K562 (cell line): ENCODE results near the gene ZNF512B. TPM values are rescaled to one million over a fixed set of nuclear protein-coding genes. Genes with fewer than 3 reads are reported as not detected.

Experiments
- ATAC-seq: fragments of 200-7000 bp; cut with Tn5 transposase; 3 replicates; pipeline ENCODE4 v1.9.1; 2020; ENCODE audit warnings: moderate library complexity
- BruUV-seq: library from RNA; stranded (reverse); fragments of 400-500 nt; replicated peaks from 2 replicates; lab custom pipeline; 2021; lab: Mats Ljungman, UMichigan
- CTCF ChIA-PET: fragments of 300-600 bp; formaldehyde crosslinking; extraction: SDS; loops from one replicate; lab custom pipeline; 2021; ENCODE audit warnings: low intra/inter-chr PET ratio; lab: Yijun Ruan, JAX
- POLR2A ChIA-PET: fragments of 300-600, 350-650 bp; sonication (Branson Sonifier 250); formaldehyde crosslinking; extraction: SDS; loops from one replicate; lab custom pipeline; 2021; ENCODE audit warnings: antibody characterized with exemption, inconsistent platforms; lab: Yijun Ruan, JAX
- DNase-seq, 4 experiments: peaks; one replicate each; pipeline versions ENCODE4 v3.0.0 to v3.0.0-alpha.2; 2011 to 2018; ENCODE audit warnings: low spot score in 3 of 4, mixed read lengths in 3 of 4; ENCODE audit errors: extremely low read depth in 1 of 4
- FAIRE-seq: peaks from 2 replicates; lab custom pipeline; 2011; peaks lifted over from hg19 to GRCh38; lab: Jason Lieb, UNC
- H2AFZ ChIP-seq: 2 replicates; pipeline ENCODE4 v1.6.0; 2011; ENCODE audit warnings: low read depth, low read length, control low read depth, inconsistent platforms
- H3K27ac ChIP-seq: fragments of 200-600 bp; 3 replicates; pipeline ENCODE4 v1.8.0; 2011; ENCODE audit warnings: low read depth, mild to moderate bottlenecking, control low read depth, inconsistent platforms, low read length, moderate library complexity, mixed read lengths; ENCODE audit errors: extremely low read depth
- H3K27me3 ChIP-seq, 2 experiments: fragments of 300-600 bp in 1 of 2; 2 replicates in 1 of 2; 3 replicates in 1 of 2; pipeline versions ENCODE4 v1.6.0 to v1.8.0; 2011; ENCODE audit warnings: inconsistent platforms in 2 of 2, low read length in 2 of 2, mild to moderate bottlenecking in 1 of 2, mixed read lengths in 1 of 2, moderate library complexity in 1 of 2; ENCODE audit not compliant: control insufficient read depth in 2 of 2, insufficient read depth in 2 of 2
- H3K36me3 ChIP-seq: fragments of 300-600 bp; 3 replicates; pipeline ENCODE4 v1.8.0; 2011; ENCODE audit warnings: mild to moderate bottlenecking, low read length, inconsistent platforms; ENCODE audit not compliant: control insufficient read depth, insufficient read depth
- H3K4me1 ChIP-seq, 2 experiments: fragments of 200-600 bp in 1 of 2; replicated peaks in 1 of 2; 2 replicates in 1 of 2; 3 replicates in 1 of 2; pipeline versions ENCODE4 v1.5.1 to v1.8.0; 2011; ENCODE audit warnings: inconsistent platforms in 2 of 2, low read length in 2 of 2, mild to moderate bottlenecking in 1 of 2, mixed read lengths in 1 of 2, moderate library complexity in 1 of 2; ENCODE audit not compliant: control insufficient read depth in 2 of 2, insufficient read depth in 2 of 2
- H3K4me2 ChIP-seq: 2 replicates; pipeline ENCODE4 v1.6.1; 2011; ENCODE audit warnings: low read length, control low read depth, inconsistent platforms, mixed read lengths; ENCODE audit not compliant: insufficient read depth
- H3K4me3 ChIP-seq: fragments of 200-600 bp; sonication (generic), shearing (Covaris generic); 2 replicates; pipeline ENCODE4 v1.5.1; 2016; ENCODE audit warnings: control low read depth, inconsistent platforms
- H3K79me2 ChIP-seq: fragments of 200-600 bp; 3 replicates; pipeline ENCODE4 v1.8.0; 2011; ENCODE audit warnings: low read length, inconsistent platforms; ENCODE audit not compliant: control insufficient read depth, insufficient read depth
- H3K9ac ChIP-seq, 2 experiments: 2 replicates each; pipeline versions ENCODE4 v1.6.0 to v1.6.1; 2011; ENCODE audit warnings: low read depth in 2 of 2, low read length in 2 of 2, control low read depth in 1 of 2, inconsistent platforms in 1 of 2, mild to moderate bottlenecking in 1 of 2, mixed read lengths in 1 of 2; ENCODE audit not compliant: insufficient read depth in 1 of 2
- H3K9me1 ChIP-seq: one replicate; pipeline ENCODE4 v1.6.0; 2011; ENCODE audit warnings: inconsistent platforms, mild to moderate bottlenecking, low read length, moderate library complexity; ENCODE audit not compliant: control insufficient read depth, insufficient read depth
- H3K9me3 ChIP-seq: replicated peaks from 2 replicates; pipeline ENCODE4 v1.5.1; 2011; ENCODE audit warnings: low read depth, low read length, inconsistent platforms; ENCODE audit not compliant: control insufficient read depth, insufficient read depth
- H4K20me1 ChIP-seq: replicated peaks from 2 replicates; pipeline ENCODE4 v1.6.1; 2011; ENCODE audit warnings: low read length, inconsistent platforms, mixed read lengths; ENCODE audit not compliant: control insufficient read depth, insufficient read depth
- AFF1 ChIP-seq, 2 experiments: fragments of 450-650 bp; IDR thresholded peaks; 2 replicates each; pipeline ENCODE4 v1.6.1; 2018; ENCODE audit warnings: mild to moderate bottlenecking in 2 of 2, low read depth in 1 of 2; ENCODE audit not compliant: partially characterized antibody in 2 of 2
- ETS2 ChIP-seq: IDR thresholded peaks from 2 replicates; pipeline ENCODE4 v1.6.1; 2016; ENCODE audit warnings: borderline replicate concordance, missing genetic modification characterization, mild to moderate bottlenecking, moderate library complexity, missing compliant biosample characterization; ENCODE audit not compliant: poor library complexity, severe bottlenecking
- HMGN3 ChIP-seq: IDR thresholded peaks from 2 replicates; pipeline ENCODE4 v1.6.1; 2011; ENCODE audit warnings: borderline replicate concordance, low read depth, mild to moderate bottlenecking, mixed read lengths, low read length; ENCODE audit not compliant: insufficient read length; ENCODE audit errors: extremely low read depth
- MYBL2 ChIP-seq, 2 experiments: fragments of 450-650 bp in 1 of 2; sonication (generic) in 1 of 2; formaldehyde crosslinking in 1 of 2; IDR thresholded peaks; 2 replicates each; pipeline versions ENCODE4 v1.6.1 to v1.8.1; 2017 to 2022; ENCODE audit warnings: borderline replicate concordance in 1 of 2, inconsistent platforms in 1 of 2, low read depth in 1 of 2, mild to moderate bottlenecking in 1 of 2, missing genetic modification reagents in 1 of 2, moderate library complexity in 1 of 2
- POLR2G ChIP-seq: fragments of 200-400 bp; formaldehyde crosslinking; IDR thresholded peaks from 2 replicates; pipeline ENCODE4 v1.6.1; 2017; ENCODE audit warnings: low read depth, mild to moderate bottlenecking, antibody characterized with exemption, low read length, moderate library complexity
- RBFOX2 ChIP-seq: fragments of 200-400 bp; formaldehyde crosslinking; IDR thresholded peaks from 2 replicates; pipeline ENCODE4 v1.6.1; 2017; ENCODE audit warnings: low read depth, mild to moderate bottlenecking, low read length, moderate library complexity
- SAFB2 ChIP-seq: fragments of 200-400 bp; formaldehyde crosslinking; IDR thresholded peaks from 2 replicates; pipeline ENCODE4 v1.6.1; 2018; ENCODE audit warnings: borderline replicate concordance, low read length, low read depth, moderate library complexity; ENCODE audit not compliant: severe bottlenecking
- SMAD3 ChIP-seq: fragments of 450-650 bp; formaldehyde crosslinking; conservative IDR thresholded peaks from 2 replicates; pipeline ENCODE4 v1.4.0; 2020; ENCODE audit warnings: mild to moderate bottlenecking
- TCF7 ChIP-seq: sonication (generic); IDR thresholded peaks from 2 replicates; pipeline ENCODE4 v1.6.1; 2016; ENCODE audit warnings: antibody characterized with exemption, borderline replicate concordance
- ZNF668 ChIP-seq: fragments of 250-450 bp; sonication (Bioruptor Pico); IDR thresholded peaks from 2 replicates; pipeline ENCODE4 v1.8.0; 2022; ENCODE audit warnings: mild to moderate bottlenecking, inconsistent platforms
- WGBS: fragments of 100-300 bp; shearing (Covaris generic); methylation state at CpG from one replicate; pipeline ENCODE4 v1.1.6; 2016; ENCODE audit warnings: low coverage, mixed read lengths; ENCODE audit not compliant: insufficient coverage; ENCODE audit errors: missing lambda C conversion rate; 5-methylcytosine and 5-hydroxymethylcytosine counted together
- in situ Hi-C: fragments of 300-500 bp; cut with MboI; formaldehyde crosslinking; loops from 4 replicates; pipeline ENCODE4 v1.15.0; 2018; ENCODE audit warnings: inconsistent platforms, mixed read lengths
- intact Hi-C: fragments of 100-400 bp; cut with micrococcal nuclease; formaldehyde crosslinking; loops from 2 replicates; pipeline ENCODE4 v1.14.2; 2022
- polyA plus RNA-seq, 8 experiments: library from polyadenylated mRNA; depleted of rRNA in 4 of 8; stranded (reverse) in 5 of 8; unstranded in 3 of 8; fragments of >200 nt; fragmentation: Nextera tagmentation in 2 of 8; fragmentation: Illumina TruSeq in 1 of 8; extraction: Ambion mirVana in 2 of 8; extraction: Trizol in 1 of 8; gene quantifications; 2 replicates each; pipeline versions ENCODE4 v1.2.1 to v1.2.3, GENCODE V29; 2011 to 2014; ENCODE audit warnings: inconsistent platforms in 1 of 8, missing spikeins in 1 of 8
- total RNA-seq, 7 experiments: library from RNA; depleted of rRNA in 6 of 7; stranded (reverse); fragments of >200 nt in 6 of 7; fragmentation: Illumina TruSeq in 2 of 7; extraction: Trizol in 2 of 7; gene quantifications; 2 replicates each; pipeline versions ENCODE4 v1.2.1 to v1.2.3, GENCODE V29; 2011 to 2021; ENCODE audit warnings: low replicate concordance in 1 of 7
- TF ChIP-seq, protein P1 (sequence below): fragments of 450-650 bp; IDR thresholded peaks from 2 replicates; pipeline ENCODE4 v1.6.1; 2018; ENCODE audit not compliant: partially characterized antibody

ZNF512B gene
- total and polyA plus RNA-seq, 9 of the 15 experiments (the other 6 are each of a cell fraction or from before 2014, with no cell fraction given), result 0.01 to 27.8 (median 8.2) TPM

GRCh38 chr20:63958964-63959698 is 10.6 kb downstream of the ZNF512B start:
- Histone ChIP-seq H3K9ac (peak overlapping the region in 1 of 2 experiments; percentile 89; a peak in 2 of 4 replicates), H4K20me1 (peaks cover 6% of the 10 kb centered on the region; the same call in 1 of the 2 replicates), H3K9me3 (no peaks in the 10 kb centered on the region), H3K4me2 (no peak overlapping the region), H3K36me3 (peaks cover 55% of the 10 kb centered on the region; the same call in 2 of the 3 replicates), H2AFZ (no peak overlapping the region), H3K4me1 (peaks cover 15 to 73% of the 10 kb centered on the region in 2 experiments; a peak in 4 of 5 replicates), H3K4me3 (no peak overlapping the region), H3K27ac (no peak overlapping the region), H3K27me3 (no peaks in the 10 kb centered on the region), H3K79me2 (peaks cover 21% of the 10 kb centered on the region), H3K9me1 (peaks cover 4% of the 10 kb centered on the region)
- no peak for DNase-seq
- WGBS, result 90% methylated on average over 9 of the region's 10 CpGs
- FAIRE-seq, result no peak
- in situ Hi-C loops (no loop called here), intact Hi-C loops (loop anchor here (5.0 kb wide), 1 partner anchor 252 kb away; the partner anchor contains the start of genes ARFRP1 and ZGPAT)
- ATAC-seq, result no peak
- ChIA-PET POLR2A (interaction anchor here (1.7 kb wide), 1 partner anchor 9 kb away, joined by 6 read pairs; no protein-coding TSS in a partner anchor), CTCF (interaction anchor here (0.6 kb wide), 1 partner anchor 11 kb away, joined by 3 read pairs; no protein-coding TSS in a partner anchor)
- TF ChIP-seq AFF1 (IDR thresholded peaks at IDR 0.05; ENCODE audit: low read depth in 1 of 2, partially characterized antibody in 2 of 2) (no peak), ZNF668 (CRISPR knock-in tag) (no peak), ETS2 (tag) (no peak), HMGN3 (no peak), SAFB2 (no peak), POLR2G (peak; percentile 48), RBFOX2 (peak; percentile 35), MYBL2 (IDR thresholded peaks at IDR 0.05; ENCODE audit: low read depth) (no peak), MYBL2 (CRISPR knock-in tag; IDR thresholded peaks at IDR 0.05; ENCODE audit: borderline replicate concordance) (no peak), TCF7 (no peak), SMAD3 (no peak)
- TF ChIP-seq, protein P1, sequence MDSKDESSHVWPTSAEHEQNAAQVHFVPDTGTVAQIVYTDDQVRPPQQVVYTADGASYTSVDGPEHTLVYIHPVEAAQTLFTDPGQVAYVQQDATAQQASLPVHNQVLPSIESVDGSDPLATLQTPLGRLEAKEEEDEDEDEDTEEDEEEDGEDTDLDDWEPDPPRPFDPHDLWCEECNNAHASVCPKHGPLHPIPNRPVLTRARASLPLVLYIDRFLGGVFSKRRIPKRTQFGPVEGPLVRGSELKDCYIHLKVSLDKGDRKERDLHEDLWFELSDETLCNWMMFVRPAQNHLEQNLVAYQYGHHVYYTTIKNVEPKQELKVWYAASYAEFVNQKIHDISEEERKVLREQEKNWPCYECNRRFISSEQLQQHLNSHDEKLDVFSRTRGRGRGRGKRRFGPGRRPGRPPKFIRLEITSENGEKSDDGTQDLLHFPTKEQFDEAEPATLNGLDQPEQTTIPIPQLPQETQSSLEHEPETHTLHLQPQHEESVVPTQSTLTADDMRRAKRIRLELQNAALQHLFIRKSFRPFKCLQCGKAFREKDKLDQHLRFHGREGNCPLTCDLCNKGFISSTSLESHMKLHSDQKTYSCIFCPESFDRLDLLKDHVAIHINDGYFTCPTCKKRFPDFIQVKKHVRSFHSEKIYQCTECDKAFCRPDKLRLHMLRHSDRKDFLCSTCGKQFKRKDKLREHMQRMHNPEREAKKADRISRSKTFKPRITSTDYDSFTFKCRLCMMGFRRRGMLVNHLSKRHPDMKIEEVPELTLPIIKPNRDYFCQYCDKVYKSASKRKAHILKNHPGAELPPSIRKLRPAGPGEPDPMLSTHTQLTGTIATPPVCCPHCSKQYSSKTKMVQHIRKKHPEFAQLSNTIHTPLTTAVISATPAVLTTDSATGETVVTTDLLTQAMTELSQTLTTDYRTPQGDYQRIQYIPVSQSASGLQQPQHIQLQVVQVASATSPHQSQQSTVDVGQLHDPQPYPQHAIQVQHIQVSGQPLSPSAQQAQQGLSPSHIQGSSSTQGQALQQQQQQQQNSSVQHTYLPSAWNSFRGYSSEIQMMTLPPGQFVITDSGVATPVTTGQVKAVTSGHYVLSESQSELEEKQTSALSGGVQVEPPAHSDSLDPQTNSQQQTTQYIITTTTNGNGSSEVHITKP, result no peak
- BruUV-seq, result no TSS peak
